ENCODE results near the gene MYO1B. TPM values are rescaled to one million over a fixed set of nuclear protein-coding genes. Genes with fewer than 3 reads are reported as not detected.

Gene MYO1B
- total RNA-seq, 1 donor from 2014 or later: 67.7 TPM

- no peak overlapping the region for H3K27ac Mint-ChIP-seq
- no peaks in the 10 kb centered on the region for H3K27me3 Mint-ChIP-seq
- no peaks in the 10 kb centered on the region for H3K36me3 Mint-ChIP-seq
- H3K4me3 Mint-ChIP-seq: no peak overlapping the region
- no peaks in the 10 kb centered on the region for H3K9me3 Mint-ChIP-seq
- no peak for DNase-seq (ENCODE audit: extremely low spot score, unreplicated experiment)
- no peak for TF ChIP-seq CTCF (conservative IDR thresholded peaks at IDR 0.05)
- peaks cover 15% of the 10 kb centered on the region for H3K4me1 Mint-ChIP-seq (ENCODE audit: unreplicated experiment)
Observed at GRCh38 chr2:191234376-191234775, 10.8 kb upstream of the MYO1B start.

GRCh38 chr2:191240871-191241270 is 4.3 kb upstream of the MYO1B start:
- Mint-ChIP-seq H3K9me3 (no peaks in the 10 kb centered on the region), H3K27me3 (no peaks in the 10 kb centered on the region), H3K27ac (no peak overlapping the region), H3K4me1 (ENCODE audit: unreplicated experiment) (no peaks in the 10 kb centered on the region), H3K36me3 (no peaks in the 10 kb centered on the region), H3K4me3 (no peak overlapping the region)
- no peak for DNase-seq (ENCODE audit: extremely low spot score, unreplicated experiment)
- TF ChIP-seq CTCF (conservative IDR thresholded peaks at IDR 0.05): no peak

DNA sequence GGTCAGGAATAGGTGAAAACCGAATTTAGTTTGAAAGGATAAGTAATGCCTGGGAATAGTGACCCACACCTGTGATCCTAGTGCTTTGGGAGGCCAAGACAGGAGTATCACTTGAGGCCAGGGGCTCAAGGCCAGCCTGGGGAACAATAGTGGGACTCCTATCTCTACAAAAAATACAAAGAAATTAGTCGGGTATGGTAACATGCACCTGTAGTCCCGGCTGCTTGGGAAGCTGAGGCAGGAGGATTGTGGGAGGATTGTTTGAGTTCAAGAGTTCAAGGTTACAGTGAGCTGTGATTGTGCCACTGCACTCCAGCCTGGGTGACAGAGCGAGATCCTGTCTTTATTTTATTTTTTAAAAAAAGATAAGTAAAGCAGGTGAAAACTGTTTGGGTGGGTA is 3.8 kb upstream of the MYO1B start:
- no peak overlapping the region for H3K4me3 Mint-ChIP-seq
- no peak overlapping the region for H3K27ac Mint-ChIP-seq
- H3K9me3 Mint-ChIP-seq: no peaks in the 10 kb centered on the region
- no peaks in the 10 kb centered on the region for H3K4me1 Mint-ChIP-seq (ENCODE audit: unreplicated experiment)
- TF ChIP-seq CTCF (conservative IDR thresholded peaks at IDR 0.05): no peak
- H3K36me3 Mint-ChIP-seq: no peaks in the 10 kb centered on the region
- no peak for DNase-seq (ENCODE audit: extremely low spot score, unreplicated experiment)
- H3K27me3 Mint-ChIP-seq: no peaks in the 10 kb centered on the region

DNA sequence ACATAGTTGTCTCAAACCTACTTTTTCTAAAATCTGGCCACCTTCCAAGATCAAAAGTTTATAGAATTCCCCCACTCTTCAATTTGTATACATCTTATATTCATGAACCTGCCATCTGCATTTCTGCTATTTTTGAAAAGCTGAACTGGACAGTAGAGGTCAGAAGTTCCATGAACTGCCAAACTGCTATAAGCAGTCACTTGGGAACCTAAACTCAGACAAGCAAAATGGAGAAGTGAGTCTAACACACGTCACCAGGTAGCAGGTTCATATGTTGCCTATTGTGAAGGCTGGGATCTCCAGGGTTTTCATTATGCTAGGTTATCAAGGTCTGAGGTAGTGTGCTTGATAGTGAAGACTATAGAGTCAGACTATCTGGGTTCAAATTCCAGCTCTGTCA is 2.0 kb upstream of the MYO1B start:
- no peak for DNase-seq (ENCODE audit: extremely low spot score, unreplicated experiment)
- no peaks in the 10 kb centered on the region for H3K27me3 Mint-ChIP-seq
- no peaks in the 10 kb centered on the region for H3K9me3 Mint-ChIP-seq
- H3K4me1 Mint-ChIP-seq (ENCODE audit: unreplicated experiment): peaks cover 15% of the 10 kb centered on the region
- no peak overlapping the region for H3K4me3 Mint-ChIP-seq
- no peak overlapping the region for H3K27ac Mint-ChIP-seq
- no peak for TF ChIP-seq CTCF (conservative IDR thresholded peaks at IDR 0.05)
- H3K36me3 Mint-ChIP-seq: peaks cover 4% of the 10 kb centered on the region

GRCh38 chr2:191244350-191244749 is 854 bp upstream of the MYO1B start:
- no peaks in the 10 kb centered on the region for H3K27me3 Mint-ChIP-seq
- no peak for TF ChIP-seq CTCF (conservative IDR thresholded peaks at IDR 0.05)
- H3K4me3 Mint-ChIP-seq: peak overlapping the region; percentile 85
- H3K36me3 Mint-ChIP-seq: peaks cover 4% of the 10 kb centered on the region
- DNase-seq (ENCODE audit: extremely low spot score, unreplicated experiment): no peak
- H3K27ac Mint-ChIP-seq: peak overlapping the region; percentile 64
- no peaks in the 10 kb centered on the region for H3K9me3 Mint-ChIP-seq
- peaks cover 23% of the 10 kb centered on the region for H3K4me1 Mint-ChIP-seq (ENCODE audit: unreplicated experiment)
